IPS-18c (cell line): Measurements from ENCODE around the gene BCHE.

Source experiments
- H3K4me3 ChIP-seq: 2 replicates; pipeline ENCODE4 v1.7.0; 2013; ENCODE audit warnings: low read depth, mild to moderate bottlenecking, low read length, moderate library complexity; ENCODE audit not compliant: insufficient read depth
- H3K9me3 ChIP-seq: one replicate; pipeline ENCODE4 v1.6.1; 2013; ENCODE audit warnings: mild to moderate bottlenecking, low read length, moderate library complexity; ENCODE audit not compliant: control insufficient read depth, insufficient read depth

The BCHE gene

DNA sequence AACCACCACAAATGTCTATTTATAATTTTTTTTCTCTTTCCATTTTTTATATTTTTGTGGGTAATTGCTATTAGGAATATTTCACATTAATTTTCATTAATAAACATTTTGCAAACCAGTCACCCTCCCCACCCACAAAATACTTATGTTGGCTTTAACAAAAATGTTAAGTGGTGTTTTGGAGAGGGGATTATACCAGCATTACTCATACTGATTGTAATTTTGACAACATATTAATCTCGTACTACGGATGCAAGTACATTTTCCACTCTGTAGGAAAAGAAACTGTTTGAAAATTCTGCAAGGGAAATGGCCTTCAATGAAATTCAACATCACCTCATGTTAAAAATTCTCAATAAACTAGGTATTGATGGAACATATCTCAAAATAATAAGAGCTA, 58.3 kb downstream of the BCHE start:
- Histone ChIP-seq H3K9me3 (no peaks in the 10 kb centered on the region), H3K4me3 (no peak overlapping the region)

DNA sequence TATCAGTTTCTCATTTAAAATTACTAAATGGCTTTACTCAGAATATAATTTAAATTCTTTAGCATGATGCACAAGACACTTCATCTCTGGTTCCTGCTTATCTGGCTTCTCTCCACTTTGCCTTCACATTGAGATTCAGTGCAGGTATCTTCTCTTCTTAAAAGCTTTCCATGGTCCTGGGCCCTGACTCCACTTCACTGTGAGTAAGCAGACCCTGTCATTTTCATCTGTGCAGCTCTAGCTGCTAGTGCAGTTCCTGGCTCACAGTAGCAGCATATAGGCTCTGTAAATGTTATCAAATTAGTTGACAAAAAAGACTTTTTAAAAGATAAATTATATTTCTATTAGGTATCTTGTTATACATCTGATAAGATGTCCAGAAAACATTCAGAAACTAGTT, 58.8 kb downstream of the BCHE start:
- Histone ChIP-seq H3K4me3 (no peak overlapping the region), H3K9me3 (no peaks in the 10 kb centered on the region)

DNA sequence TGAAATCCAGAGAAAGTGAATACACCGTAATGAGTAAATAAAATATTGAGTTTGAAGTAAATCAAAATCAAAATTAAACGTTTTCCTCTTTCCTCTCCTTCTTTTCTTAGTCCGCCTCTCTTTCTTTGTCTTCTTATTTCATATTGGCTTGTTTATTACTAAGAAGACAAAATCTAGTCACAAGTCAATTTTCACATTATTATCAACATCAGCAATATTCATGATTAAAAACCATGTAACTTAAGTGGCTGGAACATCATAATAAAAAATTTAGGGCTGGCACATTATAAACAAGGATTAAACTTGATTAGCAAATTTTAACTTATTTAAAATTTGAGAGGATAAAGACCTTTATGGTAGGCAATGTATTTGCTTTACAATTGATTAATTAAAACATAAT, 61.4 kb downstream of the BCHE start:
- no peak overlapping the region for H3K4me3 ChIP-seq
- H3K9me3 ChIP-seq, result no peaks in the 10 kb centered on the region

DNA sequence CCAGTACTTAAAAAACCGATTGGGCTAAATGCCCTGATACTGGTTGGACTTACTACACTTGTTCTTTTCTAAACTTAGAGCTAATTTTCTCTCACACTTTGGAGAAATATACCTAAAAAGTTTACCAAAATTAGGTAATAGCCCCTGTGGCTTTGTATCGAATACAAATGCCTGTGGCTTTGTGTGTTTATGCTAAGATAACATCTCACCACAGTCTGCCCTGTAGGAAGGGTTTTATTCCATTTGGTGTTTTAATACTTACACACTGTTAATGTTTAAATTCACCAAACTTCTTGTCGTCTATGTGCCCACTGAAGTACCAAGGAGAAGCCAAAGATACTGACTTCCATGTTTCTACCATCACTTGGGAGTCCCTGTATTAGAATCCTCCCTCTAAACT, 66.4 kb downstream of the BCHE start:
- no peaks in the 10 kb centered on the region for H3K9me3 ChIP-seq
- H3K4me3 ChIP-seq, result no peak overlapping the region

DNA sequence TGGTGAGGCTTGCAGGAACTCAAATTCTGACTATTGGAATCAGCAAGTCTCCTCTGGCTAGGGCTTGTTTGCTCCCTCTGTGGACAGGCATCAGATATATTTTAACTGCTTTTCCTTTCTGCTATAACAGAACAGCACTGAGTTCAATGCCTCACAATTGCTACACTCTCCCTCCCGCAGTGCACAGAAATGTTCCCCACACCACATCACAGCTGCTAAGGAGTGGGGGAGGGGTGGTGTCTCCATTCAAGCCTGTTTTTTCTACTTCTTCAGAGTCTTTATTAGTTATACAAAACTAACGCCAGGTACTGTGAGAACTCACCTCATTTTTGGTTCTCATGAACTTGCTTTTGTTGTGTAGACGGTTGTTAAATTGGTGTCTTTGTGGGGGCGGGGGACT, 68.5 kb downstream of the BCHE start:
- Histone ChIP-seq H3K9me3 (no peaks in the 10 kb centered on the region), H3K4me3 (no peak overlapping the region)

DNA sequence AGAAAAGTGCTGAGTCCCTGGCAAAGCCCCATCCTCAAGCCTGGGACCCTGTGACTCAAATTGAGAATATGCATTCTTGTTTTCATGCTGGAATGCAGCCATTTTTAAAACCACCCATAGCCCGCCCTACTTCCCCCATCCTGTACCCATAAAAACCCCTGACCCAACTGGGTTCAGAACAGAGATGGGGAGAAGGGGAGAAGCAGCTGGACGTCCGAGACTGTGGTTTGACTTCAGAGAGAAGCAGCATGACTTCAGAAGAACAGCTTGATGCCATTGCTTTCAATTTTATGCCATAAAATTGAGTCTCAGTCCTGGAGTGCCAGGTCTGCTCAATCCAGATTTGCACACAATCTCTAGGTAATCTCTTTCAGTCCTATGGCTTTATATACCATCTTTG, 78.2 kb downstream of the BCHE start:
- peaks cover 2% of the 10 kb centered on the region for H3K9me3 ChIP-seq
- no peak overlapping the region for H3K4me3 ChIP-seq

DNA sequence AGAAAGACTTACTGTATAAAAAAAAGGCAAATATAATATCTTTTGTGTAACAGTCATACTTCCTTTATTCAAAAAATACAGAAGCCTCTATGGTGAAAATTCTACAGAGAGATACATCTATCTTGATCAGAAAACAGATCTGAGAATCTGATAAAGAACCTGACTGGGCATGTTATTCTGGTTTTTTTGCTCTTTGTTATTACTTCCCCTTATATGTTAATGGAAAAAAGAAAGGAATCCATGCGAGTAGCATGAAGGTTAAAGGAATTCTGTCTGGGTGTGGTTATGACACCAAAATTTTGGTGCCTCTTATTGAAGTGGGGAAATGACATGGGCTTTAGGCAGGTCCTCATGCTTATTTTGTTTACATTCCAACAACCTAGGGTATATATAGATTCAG, 81.7 kb downstream of the BCHE start:
- Histone ChIP-seq H3K4me3 (no peak overlapping the region), H3K9me3 (no peaks in the 10 kb centered on the region)

DNA sequence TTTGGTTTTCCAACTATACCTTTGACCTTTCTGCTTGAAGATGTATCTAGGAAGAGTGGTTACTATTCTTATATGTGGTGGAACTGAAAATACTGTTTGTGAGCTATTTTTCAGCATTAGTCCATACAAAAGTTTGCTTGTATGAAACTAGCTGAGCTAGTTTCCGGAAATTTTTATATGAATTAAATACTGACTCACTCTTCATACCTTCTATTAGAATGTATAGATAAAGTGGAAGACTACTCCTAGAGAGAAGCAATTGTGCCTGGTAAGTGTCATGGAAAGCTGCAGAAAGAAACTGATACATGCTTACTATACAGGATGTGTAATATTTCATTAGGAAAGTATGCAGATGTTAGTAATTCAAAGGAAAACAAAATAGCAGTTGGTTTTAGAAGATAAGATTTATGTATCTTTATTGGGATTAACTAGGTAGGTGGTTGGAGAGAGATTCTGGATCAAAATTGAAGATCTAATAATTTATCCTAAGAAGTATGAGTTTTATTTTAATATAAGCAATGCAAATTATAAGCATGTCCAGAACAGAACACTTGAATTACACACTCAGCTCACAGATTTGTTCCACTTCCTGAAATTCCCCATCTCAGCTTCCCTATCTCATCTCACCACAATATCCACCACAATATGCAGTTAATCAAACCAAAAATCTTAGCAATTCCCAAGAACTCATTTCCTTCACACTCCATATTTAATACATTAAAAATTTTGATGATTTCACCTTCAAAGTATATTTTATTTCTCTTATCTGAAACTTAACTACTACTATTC, 82.8 kb downstream of the BCHE start:
- H3K9me3 ChIP-seq, result no peaks in the 10 kb centered on the region
- no peak overlapping the region for H3K4me3 ChIP-seq

DNA sequence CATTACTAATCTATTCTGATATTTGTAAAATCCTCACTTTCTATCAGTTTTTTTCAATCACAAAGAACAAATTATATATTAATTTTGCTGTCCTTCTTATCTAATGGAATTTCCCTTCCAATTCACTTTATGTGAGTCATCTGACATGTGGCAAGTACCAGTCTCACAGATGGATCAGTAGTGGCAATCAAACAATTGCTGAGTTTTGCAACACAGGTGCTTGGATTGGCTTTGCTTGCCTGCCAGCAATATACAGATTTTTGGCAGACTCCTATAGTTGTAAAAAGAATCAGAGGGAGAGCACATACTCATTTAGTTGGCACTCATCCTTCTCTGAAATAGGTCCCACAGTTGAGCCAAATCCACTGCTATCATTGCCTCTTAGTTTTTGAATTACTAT, 83.7 kb downstream of the BCHE start:
- no peaks in the 10 kb centered on the region for H3K9me3 ChIP-seq
- no peak overlapping the region for H3K4me3 ChIP-seq

DNA sequence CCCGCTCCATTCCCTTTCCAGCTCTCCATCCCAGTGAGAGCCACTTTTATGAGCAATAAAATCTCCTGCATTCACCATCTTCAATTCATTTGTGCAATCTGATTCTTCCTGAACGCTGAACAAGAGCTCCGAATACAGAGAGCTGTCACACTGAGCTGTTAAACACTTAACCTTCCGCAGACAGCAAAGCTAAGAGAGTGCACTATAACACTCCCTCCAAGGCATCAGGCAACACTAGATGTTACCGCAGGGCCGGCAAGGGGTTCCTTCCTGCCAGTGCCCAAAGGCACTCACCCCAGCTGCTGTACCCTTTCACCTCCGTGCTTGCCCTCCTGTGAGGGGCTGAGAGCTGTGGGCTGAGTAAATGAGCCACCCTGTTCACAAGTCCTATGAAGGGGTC, 85.6 kb downstream of the BCHE start:
- no peak overlapping the region for H3K4me3 ChIP-seq
- H3K9me3 ChIP-seq, result no peaks in the 10 kb centered on the region

DNA sequence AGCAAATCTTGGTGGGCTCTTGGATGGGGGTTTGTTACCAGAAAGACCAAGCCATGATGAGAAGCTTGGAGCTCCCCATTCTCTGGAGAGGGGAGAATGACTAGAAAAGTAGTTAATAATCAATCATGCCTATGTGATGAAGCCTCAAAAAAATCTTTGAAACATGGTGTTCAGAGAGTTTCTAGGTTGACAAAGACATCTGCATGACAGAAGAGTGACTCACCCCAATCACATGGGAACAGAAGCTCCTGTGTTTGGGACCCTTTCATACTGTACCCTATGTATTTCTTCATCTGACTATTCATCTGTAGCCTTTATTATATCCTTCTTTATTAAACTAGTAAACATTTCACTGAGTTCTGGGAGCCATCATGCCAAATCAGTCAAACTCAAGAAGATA, 87.4 kb downstream of the BCHE start:
- Histone ChIP-seq H3K9me3 (no peaks in the 10 kb centered on the region), H3K4me3 (no peak overlapping the region)

DNA sequence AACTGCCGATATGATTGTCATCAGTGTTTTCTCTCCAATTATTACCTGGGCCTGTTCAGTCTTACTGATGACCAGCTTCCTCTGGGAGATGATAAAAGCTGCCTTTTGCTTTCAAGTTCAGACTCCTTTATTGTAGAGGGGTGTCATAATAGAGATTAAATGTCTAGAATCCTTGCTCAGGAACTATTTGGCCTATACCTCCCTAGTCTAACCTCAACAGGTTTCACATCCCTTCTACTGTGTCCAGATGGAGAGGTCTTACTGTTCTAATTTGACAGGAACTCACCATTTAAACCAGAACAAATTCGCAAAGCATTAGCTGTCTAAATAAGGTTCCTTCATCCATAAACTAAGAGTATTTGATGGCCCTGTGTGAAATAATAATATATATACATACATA, 88.0 kb downstream of the BCHE start:
- no peak overlapping the region for H3K4me3 ChIP-seq

DNA sequence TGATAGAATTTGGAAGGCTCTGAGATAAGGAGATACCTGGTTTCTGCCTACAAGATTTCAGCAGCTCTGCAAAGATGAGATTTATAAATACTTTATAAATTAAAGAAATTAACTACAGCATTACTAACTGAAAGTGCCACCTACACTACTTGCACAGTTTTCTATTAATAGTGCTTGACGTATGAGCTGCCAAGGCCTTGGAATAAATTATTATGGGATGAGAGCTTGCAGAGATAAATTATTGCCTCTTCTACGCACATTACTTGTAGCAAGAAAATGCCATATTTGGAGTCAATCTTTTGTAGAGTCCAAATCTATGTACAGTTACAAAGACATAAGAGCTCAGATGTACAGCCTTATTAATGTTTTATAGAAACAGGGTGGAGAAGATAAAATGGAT, 89.1 kb downstream of the BCHE start:
- Histone ChIP-seq H3K9me3 (no peaks in the 10 kb centered on the region), H3K4me3 (no peak overlapping the region)

More for the DNA sequence above, 88.0 kb downstream of the BCHE start:
- no peaks in the 10 kb centered on the region for H3K9me3 ChIP-seq

DNA sequence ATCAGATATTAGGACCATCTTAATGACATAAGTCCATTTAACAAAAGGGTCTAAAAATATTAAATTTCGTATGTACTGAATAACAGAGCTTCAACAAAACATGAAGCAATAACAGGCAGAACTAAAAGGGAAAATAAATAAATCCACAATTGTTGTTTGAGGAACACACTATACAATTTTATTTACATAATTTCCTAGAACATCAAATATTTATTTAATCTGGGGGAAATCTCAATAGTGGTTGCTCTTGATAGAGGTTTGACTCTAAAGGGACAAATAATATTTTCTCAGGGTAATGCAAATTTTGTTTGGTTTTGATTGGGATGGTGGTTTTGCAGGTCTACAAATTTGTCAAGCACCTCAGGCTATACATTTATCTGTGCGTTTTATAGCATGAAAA, 90.3 kb downstream of the BCHE start:
- H3K9me3 ChIP-seq, result no peaks in the 10 kb centered on the region
- H3K4me3 ChIP-seq, result no peak overlapping the region

DNA sequence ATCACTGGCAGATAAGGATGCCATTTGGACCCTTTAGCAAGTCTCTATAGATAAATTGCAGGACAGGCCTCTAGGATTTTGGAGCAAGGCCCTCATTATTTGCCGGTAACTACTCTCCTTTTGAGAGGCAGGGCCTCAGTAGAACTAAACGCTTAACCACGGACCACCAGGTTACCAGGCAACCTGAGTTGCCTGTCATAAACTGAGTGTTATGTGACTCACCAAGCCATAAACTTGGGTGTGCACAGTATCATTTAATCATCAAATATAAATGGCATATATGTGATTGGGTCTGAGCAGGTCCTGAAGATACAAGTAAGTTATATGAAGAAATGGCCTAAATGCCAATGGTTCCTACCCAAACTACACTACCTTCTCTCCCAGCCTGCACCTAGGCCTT, 93.2 kb downstream of the BCHE start:
- H3K4me3 ChIP-seq, result no peak overlapping the region
- no peaks in the 10 kb centered on the region for H3K9me3 ChIP-seq

DNA sequence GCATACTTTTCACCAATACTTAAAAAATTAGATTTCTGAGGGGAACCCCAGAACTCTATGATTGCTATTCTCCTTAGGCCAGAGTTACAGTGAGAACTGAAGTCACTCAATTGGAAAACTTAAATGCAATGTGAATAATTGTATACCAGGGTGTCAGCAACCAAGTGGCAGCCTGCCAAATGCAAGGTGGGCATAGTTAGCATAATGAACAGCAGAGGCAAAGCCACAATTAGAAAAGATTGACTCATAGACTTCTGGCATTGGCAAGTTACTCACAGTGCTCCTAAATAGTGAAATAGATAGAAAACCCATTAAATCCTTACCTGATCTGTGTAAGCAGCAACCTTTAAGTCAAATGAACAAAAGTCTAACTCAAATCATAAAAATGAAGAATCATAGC, 94.9 kb downstream of the BCHE start:
- no peaks in the 10 kb centered on the region for H3K9me3 ChIP-seq

DNA sequence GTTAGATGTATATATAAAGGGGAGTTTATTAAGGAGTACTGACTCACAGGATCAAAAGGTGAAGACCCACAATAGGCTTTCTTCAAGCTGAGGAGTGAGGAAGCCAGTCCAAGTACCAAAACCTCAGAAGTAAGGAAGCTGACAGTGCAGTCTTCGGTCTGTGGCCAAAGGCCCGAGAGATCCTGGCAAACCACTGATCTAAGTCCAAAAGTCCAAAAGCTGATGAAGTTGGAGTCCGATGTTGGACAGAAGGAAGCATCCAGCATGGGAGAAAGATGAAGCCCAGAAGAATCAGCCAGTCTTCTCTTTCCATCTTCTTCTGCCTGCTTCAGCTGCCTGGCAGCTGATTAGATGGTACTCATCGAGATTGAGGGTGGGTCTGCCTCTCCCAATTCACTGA, 107.5 kb downstream of the BCHE start:
- no peak overlapping the region for H3K4me3 ChIP-seq

More for the DNA sequence above, 94.9 kb downstream of the BCHE start:
- H3K4me3 ChIP-seq, result no peak overlapping the region

DNA sequence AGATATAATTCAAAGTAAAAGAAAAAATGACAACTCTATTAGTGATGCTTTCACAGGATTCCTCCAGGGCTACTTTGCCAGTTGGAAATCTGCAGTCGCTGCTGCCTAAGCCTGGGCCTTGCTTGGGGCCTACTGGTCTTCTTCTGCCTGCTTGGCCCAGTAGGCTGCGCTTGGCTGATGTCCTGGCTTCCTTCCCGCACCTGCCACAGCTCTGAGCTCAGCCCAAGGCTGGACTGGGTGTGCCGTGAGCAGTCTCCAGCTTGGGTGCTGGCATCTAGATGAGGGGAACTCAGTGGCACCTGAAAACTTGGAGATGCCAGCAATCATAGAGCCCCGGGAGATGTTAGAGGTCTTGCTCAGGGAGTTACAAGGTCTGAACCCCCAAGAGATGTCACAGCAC, 108.3 kb downstream of the BCHE start:
- no peaks in the 10 kb centered on the region for H3K9me3 ChIP-seq
- no peak overlapping the region for H3K4me3 ChIP-seq

More for the DNA sequence above, 107.5 kb downstream of the BCHE start:
- no peaks in the 10 kb centered on the region for H3K9me3 ChIP-seq

DNA sequence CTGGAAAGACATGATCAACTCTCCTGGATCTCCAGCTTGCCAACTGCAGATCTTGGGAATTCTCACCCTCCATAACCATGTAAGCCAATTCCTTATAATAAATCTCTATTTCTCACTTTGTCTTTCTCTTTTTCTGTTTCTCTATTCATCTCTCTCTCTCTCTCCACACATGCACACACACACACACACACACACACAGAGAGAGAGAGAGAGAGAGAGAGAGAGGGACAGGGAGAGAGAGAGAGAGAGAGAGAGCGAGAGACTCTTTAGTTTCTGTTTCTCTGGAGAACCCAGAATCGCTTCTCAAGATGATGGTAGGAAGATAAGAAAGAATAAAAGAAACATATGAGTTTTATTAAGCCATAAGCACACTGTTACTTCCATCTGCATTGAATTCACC, 111.9 kb downstream of the BCHE start:
- H3K4me3 ChIP-seq, result no peak overlapping the region

More for the DNA sequence above, 111.9 kb downstream of the BCHE start:
- H3K9me3 ChIP-seq, result peaks cover 4% of the 10 kb centered on the region
